KOPT-K1 (cell line): ENCODE data around the gene OR2Y1.
"Not testable (repeated sequence)": the region's sequence is repeated elsewhere in the genome, so short reads cannot be mapped to it uniquely, and the experiment has no call there.

ENCODE experiments used
- H3K27ac ChIP-seq: fragments of 200-600 bp; sonication (generic); 2 replicates; pipeline ENCODE4 v1.5.1; 2016; ENCODE audit warnings: antibody characterized with exemption, mild to moderate bottlenecking, low read depth, low read length; ENCODE audit not compliant: poor library complexity, severe bottlenecking
- H3K36me3 ChIP-seq: fragments of 200-600 bp; sonication (generic); 2 replicates; pipeline ENCODE4 v1.5.1; 2017; ENCODE audit warnings: antibody characterized with exemption, mild to moderate bottlenecking, low read length, moderate library complexity; ENCODE audit not compliant: insufficient read depth
- H3K9me3 ChIP-seq: fragments of 200-600 bp; sonication (generic); 2 replicates; pipeline ENCODE4 v1.5.1; 2017; ENCODE audit warnings: antibody characterized with exemption, low read length, mild to moderate bottlenecking; ENCODE audit not compliant: insufficient read depth, poor library complexity, severe bottlenecking

Gene OR2Y1

GRCh38 chr5:180775624-180776023 lies 35.8 kb upstream of the OR2Y1 start:
- H3K36me3 ChIP-seq, result no peaks in the 10 kb centered on the region
- peaks cover 7% of the 10 kb centered on the region for H3K9me3 ChIP-seq
- no peak overlapping the region for H3K27ac ChIP-seq

- no peak overlapping the region for H3K27ac ChIP-seq
- H3K9me3 ChIP-seq, result peaks cover 7% of the 10 kb centered on the region
- H3K36me3 ChIP-seq, result no peaks in the 10 kb centered on the region
Measured at GRCh38 chr5:180771839-180772238, 32.0 kb upstream of the OR2Y1 start.

GRCh38 chr5:180769821-180770220 lies 30.0 kb upstream of the OR2Y1 start:
- Histone ChIP-seq H3K36me3 (no peaks in the 10 kb centered on the region), H3K9me3 (peaks cover 7% of the 10 kb centered on the region), H3K27ac (no peak overlapping the region)

- Histone ChIP-seq H3K27ac (no peak overlapping the region), H3K9me3 (peaks cover 32% of the 10 kb centered on the region), H3K36me3 (no peaks in the 10 kb centered on the region)
Measured at GRCh38 chr5:180755601-180756000, 15.7 kb upstream of the OR2Y1 start.

GRCh38 chr5:180744253-180744652 lies 4.4 kb upstream of the OR2Y1 start:
- H3K27ac ChIP-seq, result no peak overlapping the region
- no peaks in the 10 kb centered on the region for H3K36me3 ChIP-seq
- peaks cover 4% of the 10 kb centered on the region for H3K9me3 ChIP-seq

- Histone ChIP-seq H3K27ac (no peak overlapping the region), H3K36me3 (no peaks in the 10 kb centered on the region), H3K9me3 (peaks cover 4% of the 10 kb centered on the region)
Measured at GRCh38 chr5:180742727-180743126, 2.9 kb upstream of the OR2Y1 start.

- H3K36me3 ChIP-seq, H3K9me3 ChIP-seq, H3K27ac ChIP-seq: not testable (repeated sequence)
Measured at GRCh38 chr5:180740953-180741352, 1.1 kb upstream of the OR2Y1 start.

- Histone ChIP-seq H3K27ac (no peak overlapping the region), H3K36me3 (no peaks in the 10 kb centered on the region), H3K9me3 (peaks cover 4% of the 10 kb centered on the region)
Measured at GRCh38 chr5:180739271-180739670, 587 bp downstream of the OR2Y1 start.

- H3K9me3 ChIP-seq, result peaks cover under 1% of the 10 kb centered on the region
Measured at GRCh38 chr5:180736536-180736935, 3.3 kb downstream of the OR2Y1 start.

GRCh38 chr5:180724944-180725343 lies 14.9 kb downstream of the OR2Y1 start:
- Histone ChIP-seq H3K9me3 (no peaks in the 10 kb centered on the region), H3K27ac (no peak overlapping the region), H3K36me3 (no peaks in the 10 kb centered on the region)

More at GRCh38 chr5:180736536-180736935, 3.3 kb downstream of the OR2Y1 start:
- no peaks in the 10 kb centered on the region for H3K36me3 ChIP-seq
- no peak overlapping the region for H3K27ac ChIP-seq

- no peak overlapping the region for H3K27ac ChIP-seq
- no peaks in the 10 kb centered on the region for H3K9me3 ChIP-seq
- no peaks in the 10 kb centered on the region for H3K36me3 ChIP-seq
Measured at GRCh38 chr5:180723936-180724335, 15.9 kb downstream of the OR2Y1 start.

- H3K27ac ChIP-seq, result no peak overlapping the region
- H3K36me3 ChIP-seq, result no peaks in the 10 kb centered on the region
Measured at GRCh38 chr5:180720486-180720885, 19.4 kb downstream of the OR2Y1 start.

GRCh38 chr5:180719781-180720180 lies 20.1 kb downstream of the OR2Y1 start:
- no peak overlapping the region for H3K27ac ChIP-seq
- no peaks in the 10 kb centered on the region for H3K36me3 ChIP-seq
- no peaks in the 10 kb centered on the region for H3K9me3 ChIP-seq

More at GRCh38 chr5:180720486-180720885, 19.4 kb downstream of the OR2Y1 start:
- no peaks in the 10 kb centered on the region for H3K9me3 ChIP-seq

- H3K27ac ChIP-seq, result peak overlapping the region; percentile 47
- no peaks in the 10 kb centered on the region for H3K36me3 ChIP-seq
- no peaks in the 10 kb centered on the region for H3K9me3 ChIP-seq
Measured at GRCh38 chr5:180718810-180719453, 20.9 kb downstream of the OR2Y1 start.

GRCh38 chr5:180717989-180718388 lies 21.9 kb downstream of the OR2Y1 start:
- H3K27ac ChIP-seq, result peak overlapping the region; percentile 47
- no peaks in the 10 kb centered on the region for H3K36me3 ChIP-seq
- H3K9me3 ChIP-seq, result no peaks in the 10 kb centered on the region

GRCh38 chr5:180704362-180704761 lies 35.5 kb downstream of the OR2Y1 start:
- Histone ChIP-seq H3K36me3 (no peaks in the 10 kb centered on the region), H3K27ac (no peak overlapping the region), H3K9me3 (peaks cover 8% of the 10 kb centered on the region)
